PFSK-1 (cell line): ENCODE measurements around the gene RIPK4.

Source experiments
- REST ChIP-seq, 2 experiments: IDR thresholded peaks; 2 replicates each; pipeline versions ENCODE4 v1.6.1 to v1.8.0; 2011 to 2012; ENCODE audit warnings: low read depth in 2 of 2, low read length in 2 of 2, control low read depth in 1 of 2, inconsistent platforms in 1 of 2, mild to moderate bottlenecking in 1 of 2, moderate library complexity in 1 of 2; ENCODE audit not compliant: insufficient read depth in 1 of 2
- SIN3A ChIP-seq: IDR thresholded peaks from 2 replicates; pipeline ENCODE4 v1.6.1; 2012; ENCODE audit warnings: mild to moderate bottlenecking, low read length, moderate library complexity, borderline replicate concordance; ENCODE audit not compliant: insufficient read depth

GRCh38 chr21:41794600-41794999 is 27.7 kb upstream of the RIPK4 start:
- TF ChIP-seq REST (IDR thresholded peaks at IDR 0.05; ENCODE audit: insufficient read depth in 1 of 2, low read depth in 2 of 2, low read length in 2 of 2) = no peak
- TF ChIP-seq SIN3A = no peak
